ENCODE results near the gene TSPAN9. TPM values are rescaled to one million over a fixed set of nuclear protein-coding genes. Genes with fewer than 3 reads are reported as not detected.

The TSPAN9 gene
- polyA plus RNA-seq, 1 donor from 2014 or later: not detected

GRCh38 chr12:3189282-3189681 is 112.1 kb downstream of the TSPAN9 start:
- Mint-ChIP-seq H3K4me1 (peaks cover 0 to 4% (median 0%) of the 10 kb centered on the region in 3 donors), H3K27ac (peak overlapping the region in 1 of 3 donors; percentile 80), H3K27me3 (peaks cover 15% of the 10 kb centered on the region), H3K9me3 (no peaks in the 10 kb centered on the region), H3K36me3 (peaks cover 1% of the 10 kb centered on the region), H3K4me3 (peak overlapping the region in 2 of 4 donors; percentile 9 to 58)

GRCh38 chr12:3190101-3190500 is 112.9 kb downstream of the TSPAN9 start:
- no peak overlapping the region for H3K27ac Mint-ChIP-seq
- H3K27me3 Mint-ChIP-seq: peaks cover 18% of the 10 kb centered on the region
- H3K9me3 Mint-ChIP-seq: no peaks in the 10 kb centered on the region
- no peak overlapping the region for H3K4me3 Mint-ChIP-seq
- H3K36me3 Mint-ChIP-seq: peaks cover 1% of the 10 kb centered on the region
- peaks cover 0 to 4% (median 0%) of the 10 kb centered on the region in 3 donors for H3K4me1 Mint-ChIP-seq

- Mint-ChIP-seq H3K9me3 (no peaks in the 10 kb centered on the region), H3K27ac (no peak overlapping the region), H3K27me3 (peaks cover 19% of the 10 kb centered on the region)
Measured at GRCh38 chr12:3191450-3191849, 114.3 kb downstream of the TSPAN9 start.

GRCh38 chr12:3192221-3192620 is 115.0 kb downstream of the TSPAN9 start:
- Mint-ChIP-seq H3K4me3 (no peak overlapping the region), H3K4me1 (peaks cover 0 to 2% (median 0%) of the 10 kb centered on the region in 3 donors), H3K9me3 (no peaks in the 10 kb centered on the region), H3K27ac (no peak overlapping the region), H3K36me3 (peaks cover 1% of the 10 kb centered on the region), H3K27me3 (peaks cover 19% of the 10 kb centered on the region)

More at GRCh38 chr12:3191450-3191849, 114.3 kb downstream of the TSPAN9 start:
- Mint-ChIP-seq H3K4me1 (peaks cover 0 to 3% (median 0%) of the 10 kb centered on the region in 3 donors), H3K4me3 (no peak overlapping the region), H3K36me3 (peaks cover 1% of the 10 kb centered on the region)

- H3K4me3 Mint-ChIP-seq: no peak overlapping the region
- no peak overlapping the region for H3K27ac Mint-ChIP-seq
- peaks cover 19% of the 10 kb centered on the region for H3K27me3 Mint-ChIP-seq
- H3K36me3 Mint-ChIP-seq: peaks cover 1% of the 10 kb centered on the region
- peaks cover 0 to 2% (median 0%) of the 10 kb centered on the region in 3 donors for H3K4me1 Mint-ChIP-seq
- H3K9me3 Mint-ChIP-seq: no peaks in the 10 kb centered on the region
Measured at GRCh38 chr12:3193131-3193530, 116.0 kb downstream of the TSPAN9 start.

- Mint-ChIP-seq H3K4me3 (no peak overlapping the region), H3K4me1 (peaks cover 0 to 2% (median 0%) of the 10 kb centered on the region in 3 donors), H3K27ac (peak overlapping the region in 1 of 3 donors; percentile 93), H3K36me3 (peaks cover 1% of the 10 kb centered on the region), H3K27me3 (peaks cover 19% of the 10 kb centered on the region), H3K9me3 (no peaks in the 10 kb centered on the region)
Measured at GRCh38 chr12:3193755-3194154, 116.6 kb downstream of the TSPAN9 start.

GRCh38 chr12:3195337-3195736 is 118.2 kb downstream of the TSPAN9 start:
- Mint-ChIP-seq H3K9me3 (no peaks in the 10 kb centered on the region), H3K4me1 (peaks cover 0 to 3% (median 2%) of the 10 kb centered on the region in 3 donors), H3K27me3 (peaks cover 27% of the 10 kb centered on the region), H3K36me3 (no peaks in the 10 kb centered on the region), H3K27ac (no peak overlapping the region), H3K4me3 (no peak overlapping the region)

GRCh38 chr12:3195859-3196483 is 118.8 kb downstream of the TSPAN9 start:
- peaks cover 0 to 3% (median 2%) of the 10 kb centered on the region in 3 donors for H3K4me1 Mint-ChIP-seq
- no peaks in the 10 kb centered on the region for H3K9me3 Mint-ChIP-seq
- H3K36me3 Mint-ChIP-seq: no peaks in the 10 kb centered on the region
- H3K27me3 Mint-ChIP-seq: peaks cover 26% of the 10 kb centered on the region
- no peak overlapping the region for H3K4me3 Mint-ChIP-seq
- H3K27ac Mint-ChIP-seq: no peak overlapping the region

- Mint-ChIP-seq H3K4me3 (no peak overlapping the region), H3K27ac (no peak overlapping the region), H3K36me3 (no peaks in the 10 kb centered on the region), H3K4me1 (peaks cover 3 to 4% (median 4%) of the 10 kb centered on the region in 3 donors), H3K9me3 (no peaks in the 10 kb centered on the region), H3K27me3 (peaks cover 31% of the 10 kb centered on the region)
Measured at GRCh38 chr12:3196488-3196887, 119.3 kb downstream of the TSPAN9 start.

GRCh38 chr12:3197131-3197818 is 120.1 kb downstream of the TSPAN9 start:
- Mint-ChIP-seq H3K27ac (no peak overlapping the region), H3K27me3 (peaks cover 37% of the 10 kb centered on the region), H3K9me3 (no peaks in the 10 kb centered on the region), H3K4me3 (no peak overlapping the region), H3K4me1 (peaks cover 3 to 4% (median 4%) of the 10 kb centered on the region in 3 donors), H3K36me3 (no peaks in the 10 kb centered on the region)

GRCh38 chr12:3199551-3200031 is 122.4 kb downstream of the TSPAN9 start:
- Mint-ChIP-seq H3K27me3 (peaks cover 38% of the 10 kb centered on the region), H3K27ac (no peak overlapping the region), H3K36me3 (no peaks in the 10 kb centered on the region), H3K4me3 (peak overlapping the region in 2 of 4 donors; percentile 81 to 86), H3K9me3 (no peaks in the 10 kb centered on the region), H3K4me1 (peaks cover 3 to 5% (median 4%) of the 10 kb centered on the region in 3 donors)

- Mint-ChIP-seq H3K27ac (no peak overlapping the region), H3K36me3 (no peaks in the 10 kb centered on the region), H3K4me3 (peak overlapping the region in 3 of 4 donors; percentile 66 to 86 (median 81)), H3K27me3 (peaks cover 37% of the 10 kb centered on the region), H3K9me3 (no peaks in the 10 kb centered on the region), H3K4me1 (peaks cover 3 to 5% (median 4%) of the 10 kb centered on the region in 3 donors)
Measured at GRCh38 chr12:3200032-3200617, 122.9 kb downstream of the TSPAN9 start.

- Mint-ChIP-seq H3K4me1 (peaks cover 3 to 5% (median 4%) of the 10 kb centered on the region in 3 donors), H3K27me3 (peaks cover 37% of the 10 kb centered on the region), H3K27ac (no peak overlapping the region), H3K36me3 (no peaks in the 10 kb centered on the region), H3K9me3 (no peaks in the 10 kb centered on the region), H3K4me3 (peak overlapping the region in 1 of 4 donors; percentile 84)
Measured at GRCh38 chr12:3200814-3201233, 123.6 kb downstream of the TSPAN9 start.

- Mint-ChIP-seq H3K4me3 (peak overlapping the region in 1 of 4 donors; percentile 84), H3K9me3 (peaks cover 0 to under 1% (median 0%) of the 10 kb centered on the region in 3 donors), H3K27me3 (peaks cover 35% of the 10 kb centered on the region), H3K27ac (no peak overlapping the region), H3K4me1 (peaks cover 3 to 5% (median 4%) of the 10 kb centered on the region in 3 donors), H3K36me3 (no peaks in the 10 kb centered on the region)
Measured at GRCh38 chr12:3201339-3202051, 124.3 kb downstream of the TSPAN9 start.

Data from IgD-negative memory B cell (primary cell).